HepG2 (cell line): ENCODE measurements around the gene ALDH3A1. TPM values are rescaled to one million over a fixed set of nuclear protein-coding genes. Genes with fewer than 3 reads are reported as not detected.

ENCODE experiments used
- ATAC-seq: fragments of 200-7000 bp; cut with Tn5 transposase; 3 replicates; pipeline ENCODE4 v1.9.1; 2020; ENCODE audit warnings: mild to moderate bottlenecking, moderate library complexity
- BruUV-seq: library from RNA; stranded (reverse); fragments of 400-500 nt; replicated peaks from 2 replicates; lab custom pipeline; 2021; lab: Mats Ljungman, UMichigan
- CTCF ChIA-PET: fragments of 300-600 bp; formaldehyde crosslinking; extraction: SDS; loops from one replicate; lab custom pipeline; 2021; ENCODE audit warnings: low total read pairs, inconsistent platforms, low intra/inter-chr PET ratio; lab: Yijun Ruan, JAX
- POLR2A ChIA-PET: fragments of 350-600 bp; sonication (Branson Sonifier 250); formaldehyde crosslinking; loops from one replicate; lab custom pipeline; 2020; ENCODE audit warnings: antibody characterized with exemption, inconsistent platforms; lab: Yijun Ruan, JAX
- DNase-seq: peaks from one replicate; pipeline ENCODE4 v3.0.0-alpha.2; 2015; ENCODE audit warnings: low spot score
- FAIRE-seq: peaks from 3 replicates; lab custom pipeline; 2011; peaks lifted over from hg19 to GRCh38; lab: Jason Lieb, UNC
- H2AFZ ChIP-seq: one replicate; pipeline ENCODE4 v1.6.1; 2011; ENCODE audit warnings: low read length, inconsistent platforms
- H3K27ac ChIP-seq: fragments of 300-600 bp; 3 replicates; pipeline ENCODE4 v1.8.0; 2011; ENCODE audit warnings: mixed run types, mild to moderate bottlenecking, mixed read lengths, low read length, inconsistent platforms; ENCODE audit not compliant: insufficient read depth; ENCODE audit errors: extremely low read length
- H3K27me3 ChIP-seq, 2 experiments: fragments of 200-600 bp in 1 of 2; 2 replicates in 1 of 2; 3 replicates in 1 of 2; pipeline versions ENCODE4 v1.6.0 to v1.8.0; 2011; ENCODE audit warnings: low read length in 2 of 2, mild to moderate bottlenecking in 2 of 2, moderate library complexity in 2 of 2, inconsistent platforms in 1 of 2; ENCODE audit not compliant: insufficient read depth in 2 of 2, control insufficient read depth in 1 of 2
- H3K36me3 ChIP-seq, 2 experiments: fragments of 200-600 bp in 1 of 2; replicated peaks in 1 of 2; 2 replicates in 1 of 2; 3 replicates in 1 of 2; pipeline versions ENCODE4 v1.5.1 to v1.8.0; 2011; ENCODE audit warnings: low read length in 2 of 2, inconsistent platforms in 1 of 2; ENCODE audit not compliant: insufficient read depth in 2 of 2, control insufficient read depth in 1 of 2
- H3K4me1 ChIP-seq: 2 replicates; pipeline ENCODE4 v1.5.1; 2012; ENCODE audit warnings: low read length, inconsistent platforms; ENCODE audit not compliant: insufficient read depth
- H3K4me2 ChIP-seq: 2 replicates; pipeline ENCODE4 v1.6.0; 2011; ENCODE audit warnings: low read depth, low read length, inconsistent platforms
- H3K4me3 ChIP-seq, 3 experiments: fragments of 200-600 bp in 1 of 3; sonication (generic), shearing (Covaris generic) in 1 of 3; replicated peaks in 1 of 3; 2 replicates each; pipeline ENCODE4 v1.5.1; 2011 to 2016; ENCODE audit warnings: low read length in 3 of 3, inconsistent platforms in 2 of 3, low read depth in 2 of 3, mild to moderate bottlenecking in 2 of 3, control low read depth in 1 of 3, mixed read lengths in 1 of 3; ENCODE audit not compliant: insufficient read depth in 1 of 3
- H3K79me2 ChIP-seq: one replicate; pipeline ENCODE4 v1.6.1; 2011; ENCODE audit warnings: low read length, inconsistent platforms; ENCODE audit not compliant: insufficient read depth
- H3K9ac ChIP-seq: 2 replicates; pipeline ENCODE4 v1.6.0; 2011; ENCODE audit warnings: mild to moderate bottlenecking, low read depth, low read length, inconsistent platforms; ENCODE audit not compliant: insufficient read depth
- H3K9me3 ChIP-seq: 2 replicates; pipeline ENCODE4 v1.5.1; 2012; ENCODE audit warnings: mild to moderate bottlenecking, low read length
- H4K20me1 ChIP-seq: 2 replicates; pipeline ENCODE4 v1.6.0; 2011; ENCODE audit warnings: inconsistent platforms, mild to moderate bottlenecking, low read length, moderate library complexity; ENCODE audit not compliant: insufficient read depth
- HOXA3 ChIP-seq: sonication (generic); formaldehyde crosslinking; IDR thresholded peaks from 2 replicates; pipeline ENCODE4 v1.5.0; 2020; ENCODE audit warnings: missing genetic modification reagents
- ZNF232 ChIP-seq: sonication (generic); formaldehyde crosslinking; IDR thresholded peaks from 2 replicates; pipeline ENCODE4 v1.4.0; 2020; ENCODE audit warnings: missing genetic modification reagents, borderline replicate concordance
- ZNF737 ChIP-seq: sonication (generic); formaldehyde crosslinking; IDR thresholded peaks from 2 replicates; pipeline ENCODE4 v1.5.0; 2020; ENCODE audit warnings: missing genetic modification reagents, mild to moderate bottlenecking, borderline replicate concordance
- WGBS: methylation state at CpG from one replicate; pipeline ENCODE4 v1.1.6; 2017; ENCODE audit warnings: low lambda C conversion rate; 5-methylcytosine and 5-hydroxymethylcytosine counted together
- in situ Hi-C: cut with HindIII; loops from 2 replicates; pipeline ENCODE4 v1.10.0; 2017; ENCODE audit warnings: low pct_unique_long_range_greater_than_20kb; ENCODE audit not compliant: extremely low pct_ligation_motif_present
- intact Hi-C: fragments of 100-400 bp; cut with micrococcal nuclease; formaldehyde crosslinking; loops from one replicate; pipeline ENCODE4 v1.10.0; 2022; ENCODE audit not compliant: unreplicated experiment
- polyA plus RNA-seq, 8 experiments: library from polyadenylated mRNA; depleted of rRNA in 3 of 8; stranded (reverse) in 7 of 8; unstranded in 1 of 8; fragments of >200 nt; fragmentation: Illumina TruSeq in 4 of 8; extraction: Trizol in 4 of 8; gene quantifications; 2 replicates each; pipeline versions ENCODE4 v1.2.1 to v1.2.3, GENCODE V29; 2011 to 2016; ENCODE audit warnings: low read depth in 4 of 8, missing spikeins in 1 of 8, mixed read lengths in 1 of 8; ENCODE audit not compliant: insufficient read depth in 1 of 8
- total RNA-seq, 5 experiments: library from RNA; depleted of rRNA; stranded (reverse); fragments of >200 nt; fragmentation: Illumina TruSeq; extraction: Trizol; gene quantifications; 2 replicates each; pipeline ENCODE4 v1.2.3, GENCODE V29; 2016; ENCODE audit warnings: low read depth in 1 of 5
- TF ChIP-seq, protein P1 (sequence below): sonication (generic); formaldehyde crosslinking; IDR thresholded peaks from 2 replicates; pipeline ENCODE4 v1.5.0; 2020; ENCODE audit warnings: mild to moderate bottlenecking, missing genetic modification reagents, moderate library complexity
- TF ChIP-seq, protein P2 (sequence below): sonication (generic); formaldehyde crosslinking; IDR thresholded peaks from 2 replicates; pipeline ENCODE4 v1.4.0; 2020; ENCODE audit warnings: missing genetic modification reagents, borderline replicate concordance
- TF ChIP-seq, protein P3 (sequence below): sonication (generic); formaldehyde crosslinking; IDR thresholded peaks from 2 replicates; pipeline ENCODE4 v1.4.0; 2020; ENCODE audit warnings: missing genetic modification reagents

ALDH3A1 gene
- total and polyA plus RNA-seq, 2 of the 13 experiments (the other 11 are each of a cell fraction or from before 2014, with no cell fraction given), result 0.07 to 0.62 TPM

DNA sequence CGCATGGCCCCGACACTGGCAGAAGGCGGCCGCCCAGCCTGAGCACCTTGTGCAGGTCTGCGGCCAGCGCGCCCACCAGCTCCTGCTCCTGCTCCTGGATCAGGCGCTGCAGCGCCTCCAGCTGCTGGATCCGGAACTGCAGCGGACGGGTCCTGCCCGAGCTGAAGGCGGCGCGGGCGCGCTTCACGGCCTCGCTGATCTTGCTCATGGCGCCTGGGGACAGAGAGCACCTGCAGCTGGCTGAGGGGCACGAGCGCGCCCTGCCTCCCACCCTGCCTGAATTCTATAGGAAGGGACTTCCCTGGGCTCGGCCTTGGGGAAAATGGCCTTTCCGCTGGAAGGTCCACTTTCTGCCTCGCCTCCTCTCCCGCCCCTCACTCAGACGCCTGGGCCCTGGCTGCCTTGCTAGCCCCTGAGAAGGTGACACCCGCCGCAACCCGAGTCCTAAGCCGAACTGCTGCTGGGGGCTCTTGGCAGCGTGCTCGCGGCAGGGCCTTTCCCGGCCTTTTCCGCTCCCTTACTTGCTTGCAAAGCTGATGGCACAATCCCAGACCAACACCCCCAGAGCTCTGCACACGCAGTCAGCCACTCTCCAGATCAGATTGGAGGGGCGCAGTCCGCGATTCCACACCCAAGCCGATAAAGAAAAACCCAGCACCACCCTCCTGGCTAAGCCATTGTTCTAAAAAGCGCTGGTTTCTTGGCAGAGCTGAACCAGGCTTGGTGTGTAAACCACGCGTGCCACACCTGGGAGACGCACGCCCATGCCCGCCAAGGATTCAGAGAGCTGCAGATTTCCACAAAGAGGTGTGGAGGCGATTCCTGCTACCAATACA lies 3.0 kb downstream of the ALDH3A1 start:
- H3K79me2 ChIP-seq, result no peaks in the 10 kb centered on the region
- H3K36me3 ChIP-seq, result no peaks in the 10 kb centered on the region
- no peak overlapping the region for H3K27ac ChIP-seq
- no peaks in the 10 kb centered on the region for H3K27me3 ChIP-seq
- in situ Hi-C loops, result no loop called here
- no TSS peak for BruUV-seq
- no peak overlapping the region for H3K9ac ChIP-seq
- DNase-seq (no peak), ATAC-seq (no peak), FAIRE-seq (no peak)
- no peak overlapping the region for H3K4me2 ChIP-seq
- no peak for TF ChIP-seq ZNF232 (CRISPR knock-in tag)
- TF ChIP-seq, protein P1, sequence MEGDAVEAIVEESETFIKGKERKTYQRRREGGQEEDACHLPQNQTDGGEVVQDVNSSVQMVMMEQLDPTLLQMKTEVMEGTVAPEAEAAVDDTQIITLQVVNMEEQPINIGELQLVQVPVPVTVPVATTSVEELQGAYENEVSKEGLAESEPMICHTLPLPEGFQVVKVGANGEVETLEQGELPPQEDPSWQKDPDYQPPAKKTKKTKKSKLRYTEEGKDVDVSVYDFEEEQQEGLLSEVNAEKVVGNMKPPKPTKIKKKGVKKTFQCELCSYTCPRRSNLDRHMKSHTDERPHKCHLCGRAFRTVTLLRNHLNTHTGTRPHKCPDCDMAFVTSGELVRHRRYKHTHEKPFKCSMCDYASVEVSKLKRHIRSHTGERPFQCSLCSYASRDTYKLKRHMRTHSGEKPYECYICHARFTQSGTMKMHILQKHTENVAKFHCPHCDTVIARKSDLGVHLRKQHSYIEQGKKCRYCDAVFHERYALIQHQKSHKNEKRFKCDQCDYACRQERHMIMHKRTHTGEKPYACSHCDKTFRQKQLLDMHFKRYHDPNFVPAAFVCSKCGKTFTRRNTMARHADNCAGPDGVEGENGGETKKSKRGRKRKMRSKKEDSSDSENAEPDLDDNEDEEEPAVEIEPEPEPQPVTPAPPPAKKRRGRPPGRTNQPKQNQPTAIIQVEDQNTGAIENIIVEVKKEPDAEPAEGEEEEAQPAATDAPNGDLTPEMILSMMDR (CRISPR knock-in tag), result peak; percentile 46
- TF ChIP-seq, protein P2, sequence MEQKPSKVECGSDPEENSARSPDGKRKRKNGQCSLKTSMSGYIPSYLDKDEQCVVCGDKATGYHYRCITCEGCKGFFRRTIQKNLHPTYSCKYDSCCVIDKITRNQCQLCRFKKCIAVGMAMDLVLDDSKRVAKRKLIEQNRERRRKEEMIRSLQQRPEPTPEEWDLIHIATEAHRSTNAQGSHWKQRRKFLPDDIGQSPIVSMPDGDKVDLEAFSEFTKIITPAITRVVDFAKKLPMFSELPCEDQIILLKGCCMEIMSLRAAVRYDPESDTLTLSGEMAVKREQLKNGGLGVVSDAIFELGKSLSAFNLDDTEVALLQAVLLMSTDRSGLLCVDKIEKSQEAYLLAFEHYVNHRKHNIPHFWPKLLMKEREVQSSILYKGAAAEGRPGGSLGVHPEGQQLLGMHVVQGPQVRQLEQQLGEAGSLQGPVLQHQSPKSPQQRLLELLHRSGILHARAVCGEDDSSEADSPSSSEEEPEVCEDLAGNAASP (CRISPR knock-in tag), result no peak
- TF ChIP-seq, protein P3, sequence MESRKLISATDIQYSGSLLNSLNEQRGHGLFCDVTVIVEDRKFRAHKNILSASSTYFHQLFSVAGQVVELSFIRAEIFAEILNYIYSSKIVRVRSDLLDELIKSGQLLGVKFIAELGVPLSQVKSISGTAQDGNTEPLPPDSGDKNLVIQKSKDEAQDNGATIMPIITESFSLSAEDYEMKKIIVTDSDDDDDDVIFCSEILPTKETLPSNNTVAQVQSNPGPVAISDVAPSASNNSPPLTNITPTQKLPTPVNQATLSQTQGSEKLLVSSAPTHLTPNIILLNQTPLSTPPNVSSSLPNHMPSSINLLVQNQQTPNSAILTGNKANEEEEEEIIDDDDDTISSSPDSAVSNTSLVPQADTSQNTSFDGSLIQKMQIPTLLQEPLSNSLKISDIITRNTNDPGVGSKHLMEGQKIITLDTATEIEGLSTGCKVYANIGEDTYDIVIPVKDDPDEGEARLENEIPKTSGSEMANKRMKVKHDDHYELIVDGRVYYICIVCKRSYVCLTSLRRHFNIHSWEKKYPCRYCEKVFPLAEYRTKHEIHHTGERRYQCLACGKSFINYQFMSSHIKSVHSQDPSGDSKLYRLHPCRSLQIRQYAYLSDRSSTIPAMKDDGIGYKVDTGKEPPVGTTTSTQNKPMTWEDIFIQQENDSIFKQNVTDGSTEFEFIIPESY, result peak; percentile 41; the same call in 1 of the 2 replicates
- TF ChIP-seq HOXA3 (CRISPR knock-in tag), result peak; percentile 21; the same call in 1 of the 2 replicates
- TF ChIP-seq ZNF737 (CRISPR knock-in tag), result no peak
- POLR2A ChIA-PET, result no interaction called here
- WGBS, result 95% methylated on average over 41 of the region's 50 CpGs
- no peak overlapping the region for H3K4me3 ChIP-seq
- intact Hi-C loops, result no loop called here
- H3K4me1 ChIP-seq, result peaks cover 44% of the 10 kb centered on the region
- no peaks in the 10 kb centered on the region for H3K9me3 ChIP-seq
- CTCF ChIA-PET, result no interaction called here
- no peak overlapping the region for H2AFZ ChIP-seq
- H4K20me1 ChIP-seq, result no peaks in the 10 kb centered on the region
